ENCODE measurements around the gene CDCP2.

Gene CDCP2

DNA sequence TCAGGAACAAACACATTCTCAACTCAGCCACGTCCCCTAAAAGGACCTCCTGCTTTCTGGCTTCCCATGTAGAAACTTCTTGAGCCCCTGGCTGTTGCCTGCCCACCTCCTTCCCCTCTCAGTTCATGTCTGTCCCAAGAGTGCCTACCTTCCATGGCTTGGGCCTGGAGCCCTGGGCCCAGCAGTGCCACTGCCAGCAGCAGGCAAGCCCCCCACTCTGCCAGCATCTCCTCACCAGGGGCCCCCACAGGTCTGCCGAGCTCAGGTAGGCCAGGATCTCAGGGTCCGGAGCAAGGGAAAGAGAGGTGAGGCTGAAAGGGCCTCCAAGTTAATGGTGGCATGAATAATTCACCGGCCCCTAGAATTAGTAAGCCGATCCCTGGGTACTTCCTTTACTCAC lies at the start of gene CDCP2:
Gene CDCP2, minus strand, starts transcription at position 305 of the 400 bp plus-strand sequence. Its CDS starts 78 bp downstream, at position 227.
- no peak for DNase-seq

DNA sequence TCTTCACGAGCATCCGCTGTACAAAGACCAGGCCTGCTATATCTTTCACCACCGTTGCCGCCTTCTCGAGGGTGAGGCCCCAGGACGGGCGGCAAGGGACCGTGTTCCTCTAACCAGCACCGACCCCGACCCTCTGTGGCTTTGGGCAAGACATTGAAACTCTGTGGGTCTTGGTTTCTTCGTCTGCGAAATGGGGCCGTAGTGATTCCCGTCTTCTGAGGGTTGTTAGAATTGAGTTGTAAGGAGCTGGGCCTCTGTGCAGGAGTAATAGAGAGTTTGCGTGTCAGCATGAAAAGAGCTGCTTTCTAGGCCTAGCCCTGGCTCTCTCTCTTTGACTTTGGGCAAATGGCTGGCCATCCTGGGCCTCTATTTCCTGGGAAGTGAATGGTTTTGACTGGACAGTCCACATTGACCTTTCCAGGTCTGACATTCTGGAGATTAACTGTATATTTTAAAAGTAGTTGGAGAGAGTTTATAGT lies 47.8 kb upstream of the CDCP2 start:
- DNase-seq: no peak

DNA sequence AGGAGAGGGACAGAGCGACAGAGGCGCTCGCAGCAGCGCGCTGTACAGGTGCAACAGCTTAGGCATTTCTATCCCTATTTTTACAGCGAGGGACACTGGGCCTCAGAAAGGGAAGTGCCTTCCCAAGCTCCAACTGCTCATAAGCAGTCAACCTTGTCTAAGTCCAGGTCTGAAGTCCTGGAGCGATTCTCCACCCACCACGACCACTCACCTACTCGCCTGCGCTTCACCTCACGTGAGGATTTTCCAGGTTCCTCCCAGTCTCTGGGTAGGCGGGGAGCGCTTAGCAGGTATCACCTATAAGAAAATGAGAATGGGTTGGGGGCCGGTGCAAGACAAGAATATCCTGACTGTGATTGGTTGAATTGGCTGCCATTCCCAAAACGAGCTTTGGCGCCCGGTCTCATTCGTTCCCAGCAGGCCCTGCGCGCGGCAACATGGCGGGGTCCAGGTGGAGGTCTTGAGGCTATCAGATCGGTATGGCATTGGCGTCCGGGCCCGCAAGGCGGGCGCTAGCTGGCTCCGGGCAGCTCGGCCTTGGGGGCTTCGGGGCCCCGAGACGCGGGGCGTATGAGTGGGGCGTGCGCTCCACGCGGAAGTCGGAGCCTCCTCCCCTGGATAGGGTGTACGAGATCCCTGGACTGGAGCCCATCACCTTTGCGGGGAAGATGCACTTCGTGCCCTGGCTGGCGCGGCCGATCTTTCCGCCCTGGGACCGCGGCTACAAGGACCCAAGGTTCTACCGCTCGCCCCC lies 47.1 kb upstream of the CDCP2 start, which contains the start of the genes CYB5RL and MRPL37:
Gene CYB5RL, minus strand, starts transcription at position 266 of the 754 bp plus-strand sequence. CDS start 4,414 bp downstream, outside the sequence.
Gene MRPL37, plus strand, starts transcription at position 403 of the 754 bp plus-strand sequence. Its CDS starts 77 bp downstream, at position 480.
- DNase-seq: peak; percentile 97

DNA sequence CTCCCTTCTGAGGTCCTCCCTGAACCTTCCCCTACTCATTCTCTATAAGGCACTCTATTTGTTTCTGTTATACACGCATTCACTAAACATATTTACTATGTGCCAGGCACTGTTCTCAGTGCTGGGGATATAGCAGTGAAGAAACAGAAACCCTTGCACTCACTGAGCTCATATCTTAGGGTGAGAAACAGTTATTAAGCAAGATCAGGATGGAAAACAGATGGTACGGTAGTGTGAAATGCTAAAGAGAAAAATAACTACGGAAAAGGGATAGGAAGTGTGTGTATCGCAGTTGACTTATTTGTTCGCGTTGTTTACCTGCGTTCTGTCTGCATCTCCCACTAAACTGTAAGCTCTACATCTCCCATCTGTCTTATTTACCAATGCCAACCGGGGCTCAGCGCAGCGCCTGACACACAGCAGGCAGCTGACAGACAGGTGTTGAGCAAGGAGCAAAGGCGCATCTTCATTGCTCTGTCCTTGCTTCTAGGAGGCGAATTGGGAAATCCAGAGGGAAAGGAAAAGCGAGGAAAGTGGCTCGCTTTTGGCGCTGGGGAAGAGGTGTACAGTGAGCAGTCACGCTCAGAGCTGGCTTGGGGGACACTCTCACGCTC lies 46.5 kb upstream of the CDCP2 start:
- no peak for DNase-seq

DNA sequence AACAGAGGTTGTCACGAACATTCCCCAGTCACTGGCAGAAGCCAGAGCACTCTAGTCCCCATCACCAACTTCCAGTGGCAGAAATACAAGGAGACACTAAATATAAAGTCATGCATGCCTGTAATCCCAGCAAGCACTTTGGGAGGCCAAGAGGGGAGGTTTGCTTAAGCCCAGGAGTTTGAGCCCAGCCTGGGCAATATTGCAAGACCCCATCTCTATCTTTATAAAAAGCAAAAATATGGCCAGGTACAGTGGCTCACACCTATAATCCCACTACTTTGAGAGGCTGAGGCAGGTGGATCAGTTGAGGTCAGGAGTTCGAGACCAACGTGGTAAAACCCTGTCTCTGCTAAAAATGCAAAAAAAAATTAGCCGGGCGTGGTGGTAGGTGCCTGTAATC lies 40.7 kb upstream of the CDCP2 start:
- DNase-seq: no peak

DNA sequence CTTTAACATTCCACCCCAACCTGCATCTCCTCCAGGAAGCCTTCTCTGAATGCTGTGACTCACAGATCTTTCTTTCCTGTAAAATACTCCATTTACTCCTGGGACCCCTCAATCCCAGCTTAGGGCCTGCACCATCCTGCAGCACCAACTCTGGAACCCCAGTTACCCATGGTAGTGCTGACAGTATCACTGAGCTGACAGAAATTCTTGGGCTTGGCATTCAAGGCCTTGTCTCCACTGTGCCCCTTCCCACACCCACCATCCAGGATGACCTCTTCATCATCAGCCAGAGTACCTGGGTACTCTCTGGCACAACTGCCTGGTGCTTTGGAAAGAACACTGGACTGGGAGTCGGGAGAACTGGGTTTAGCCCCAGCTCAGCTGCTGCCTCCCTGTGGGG lies 38.7 kb upstream of the CDCP2 start:
- DNase-seq: no peak

DNA sequence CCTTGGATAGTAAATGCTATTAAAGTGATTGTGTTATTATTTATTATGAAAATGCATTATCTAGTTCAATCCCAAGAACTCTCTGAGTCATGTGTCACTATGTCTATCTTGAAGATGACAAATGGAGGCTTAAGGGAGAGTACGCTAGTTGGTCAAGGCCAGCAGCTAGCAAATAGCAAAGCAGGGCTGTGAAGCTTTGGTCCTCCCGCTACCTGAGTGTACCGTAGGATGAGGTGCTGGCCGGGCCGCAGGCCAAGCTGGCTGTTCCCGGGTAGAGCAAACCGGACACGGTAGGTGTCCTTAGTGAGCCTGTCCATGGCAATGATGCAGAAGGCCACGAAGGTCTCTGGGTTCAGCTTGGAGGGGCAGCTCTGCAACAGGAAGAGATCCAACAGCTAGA lies 37.7 kb upstream of the CDCP2 start:
- no peak for DNase-seq

DNA sequence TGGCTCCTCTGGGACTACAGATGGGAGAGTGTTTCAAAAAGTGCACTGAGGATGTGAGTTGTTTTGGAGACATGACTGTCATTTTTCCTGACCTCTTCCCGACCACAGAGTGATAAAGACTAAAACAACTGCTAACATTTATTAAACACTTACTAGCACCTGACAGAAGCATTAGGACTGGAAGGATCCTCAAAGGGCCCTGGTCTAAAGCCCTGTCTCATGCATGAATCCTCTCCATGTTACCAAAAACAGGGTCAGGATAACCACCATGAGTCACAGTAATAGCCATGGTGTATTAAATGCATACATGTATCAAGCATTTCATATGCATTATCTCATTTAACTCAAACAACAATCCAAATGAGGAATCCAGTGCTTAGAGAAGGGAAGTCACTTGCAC lies 35.5 kb upstream of the CDCP2 start:
- DNase-seq: no peak

DNA sequence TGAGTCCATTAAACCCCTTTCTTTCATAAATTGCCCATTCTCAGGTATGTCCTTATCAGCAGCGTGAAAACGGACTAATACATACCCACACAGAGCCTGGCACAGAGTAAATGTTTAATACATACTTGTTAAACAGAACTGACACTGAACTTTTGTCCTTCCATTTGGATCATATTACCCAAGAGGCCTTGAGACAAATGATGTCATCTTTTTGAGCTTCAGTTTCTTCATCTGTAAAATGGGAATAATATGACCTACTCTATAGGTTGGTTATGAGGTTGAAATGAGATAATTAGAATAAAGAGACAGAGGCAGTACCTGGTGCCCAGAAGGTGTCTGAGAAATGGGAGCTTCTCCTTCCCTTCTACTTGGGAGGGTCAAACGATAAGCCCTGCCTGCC lies 33.3 kb upstream of the CDCP2 start:
- DNase-seq: no peak

DNA sequence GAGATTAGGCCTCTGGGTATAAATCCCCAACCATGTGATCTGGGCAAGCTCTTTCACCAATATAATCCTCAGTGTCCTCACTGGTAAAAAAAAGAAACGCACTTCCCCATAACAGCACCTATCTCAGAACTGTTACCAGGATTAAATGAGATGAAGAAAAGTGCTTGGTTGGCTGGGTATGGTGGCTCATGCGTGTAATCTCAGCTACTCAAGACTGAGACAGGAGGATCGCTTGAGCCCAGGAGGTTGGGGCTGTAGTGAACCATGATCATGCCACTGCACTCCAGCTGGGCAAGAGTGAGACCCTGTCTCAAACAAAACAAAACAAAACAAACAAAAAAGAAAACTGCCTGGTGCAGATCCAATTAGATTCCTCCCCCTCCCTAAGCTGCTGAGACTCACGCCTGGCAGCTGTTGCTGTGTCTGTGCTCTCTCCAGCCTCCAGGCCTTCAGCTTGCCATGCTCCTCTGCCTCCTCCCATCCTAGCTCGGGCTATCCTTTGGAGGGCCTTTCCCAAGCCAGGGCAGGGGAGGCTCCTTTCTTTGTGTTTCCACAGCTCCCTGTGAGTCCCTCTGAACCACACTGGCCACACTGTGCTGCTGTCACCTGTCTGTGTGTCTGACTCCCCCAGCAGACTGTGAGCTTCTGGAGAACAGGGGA lies 28.0 kb upstream of the CDCP2 start:
- no peak for DNase-seq

DNA sequence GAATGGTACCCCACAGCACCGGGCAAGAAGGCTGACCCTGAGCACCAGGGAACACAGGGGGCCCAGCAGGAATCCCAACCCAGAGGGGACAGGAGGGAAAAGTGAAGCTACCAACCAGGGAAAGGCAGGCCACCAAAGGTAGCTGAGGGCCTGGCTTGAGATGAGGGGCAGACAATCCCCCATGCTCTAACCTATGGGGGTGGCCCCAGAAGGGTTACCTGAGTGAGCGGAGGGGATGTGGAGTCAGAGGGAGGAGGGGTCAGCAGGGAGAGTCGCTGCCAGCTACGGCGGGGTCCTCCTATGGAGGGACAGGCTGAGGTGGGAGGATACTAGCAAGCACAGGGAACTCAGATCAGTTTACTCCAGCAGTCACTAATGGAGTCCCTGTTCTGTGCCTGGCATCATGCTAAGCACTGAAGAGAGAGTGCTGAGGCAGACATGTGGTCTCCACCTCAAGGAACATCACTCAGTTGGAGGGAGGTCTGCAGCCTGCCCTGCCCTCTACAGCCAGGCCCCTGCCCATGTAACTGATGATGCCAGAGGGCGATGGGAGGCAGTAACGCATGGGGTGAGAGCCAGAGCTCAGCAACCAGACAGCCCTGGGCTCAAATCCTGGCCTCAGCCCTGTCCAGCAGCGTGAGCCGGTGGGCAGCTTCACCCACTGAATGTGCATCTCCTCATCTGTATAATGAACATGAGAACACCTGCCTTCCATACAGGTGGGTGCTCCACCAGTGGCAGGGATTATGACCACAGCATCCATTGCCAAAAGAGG lies 25.7 kb upstream of the CDCP2 start:
- no peak for DNase-seq

DNA sequence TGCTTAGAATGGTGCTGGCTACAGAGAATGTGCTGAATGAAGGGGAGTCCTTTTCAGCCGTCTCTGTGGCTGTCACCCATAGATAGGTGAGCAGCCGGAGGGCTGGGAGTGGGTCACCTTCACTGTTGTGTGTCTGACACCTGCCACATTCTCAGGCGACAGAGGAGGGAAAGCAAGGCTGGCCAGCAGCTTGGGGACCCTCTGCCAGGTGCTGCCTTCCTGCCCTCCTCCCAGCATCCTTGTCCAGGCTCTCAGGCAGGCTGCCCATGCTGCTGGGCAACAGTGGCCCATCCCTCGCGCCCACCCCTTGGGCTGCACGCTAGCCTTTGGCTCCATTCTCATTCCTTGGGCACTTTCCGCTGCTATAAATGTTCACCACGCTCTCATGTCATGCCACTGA lies 24.9 kb upstream of the CDCP2 start:
- no peak for DNase-seq

DNA sequence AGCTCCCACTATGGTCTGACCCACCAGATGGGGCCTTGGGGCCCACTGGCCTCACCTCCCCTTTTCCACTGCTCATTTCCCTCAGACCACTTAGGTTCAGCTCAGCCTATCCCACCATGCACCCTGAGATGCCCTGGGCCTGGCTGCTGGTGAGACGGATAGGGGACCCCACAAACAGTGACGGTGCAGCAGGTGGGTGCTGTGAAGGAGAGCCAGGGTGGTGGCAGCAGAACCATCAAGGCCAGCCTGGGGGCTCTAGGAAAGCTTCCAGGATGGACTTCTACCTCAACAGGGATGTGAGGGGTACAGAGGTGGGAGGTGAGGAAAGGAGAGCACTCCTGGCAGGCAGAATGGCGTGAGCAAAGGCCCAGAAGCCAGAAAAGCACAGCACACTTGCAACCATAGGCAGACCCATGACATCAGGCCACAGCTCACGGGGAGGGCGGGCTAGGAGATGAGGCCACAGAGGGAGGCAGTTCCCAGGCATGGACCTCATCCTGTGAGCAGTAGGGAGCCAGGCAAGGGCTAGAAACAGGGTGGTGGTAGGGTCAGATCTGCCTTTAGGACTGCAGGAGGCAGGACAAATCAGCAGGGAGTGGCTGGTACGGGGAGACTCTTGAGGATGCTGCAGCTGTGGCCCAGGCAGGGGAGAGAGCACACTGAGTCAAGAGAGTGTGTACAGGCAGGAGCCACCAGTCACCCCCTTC lies 24.0 kb upstream of the CDCP2 start:
- DNase-seq: no peak

DNA sequence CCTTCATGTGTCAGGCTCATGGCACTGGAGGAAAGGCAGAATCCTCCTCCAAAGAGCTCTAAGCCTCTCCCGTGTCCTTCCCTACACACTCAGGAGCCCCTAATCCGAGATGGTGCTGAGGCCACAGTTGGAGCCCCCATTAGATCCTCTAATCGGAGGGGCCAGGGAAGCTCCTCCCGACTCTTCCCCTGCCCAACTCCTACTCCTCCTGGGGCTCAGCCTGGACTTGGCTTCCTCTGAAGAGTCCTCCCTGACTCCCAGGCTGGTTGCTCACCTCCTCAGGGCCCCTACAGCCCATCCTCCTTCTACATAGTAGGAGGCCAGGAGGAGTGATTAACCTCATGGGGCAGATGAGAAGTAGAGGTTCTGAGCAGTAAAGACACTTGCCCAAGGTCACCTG lies 21.3 kb upstream of the CDCP2 start:
- DNase-seq: no peak

DNA sequence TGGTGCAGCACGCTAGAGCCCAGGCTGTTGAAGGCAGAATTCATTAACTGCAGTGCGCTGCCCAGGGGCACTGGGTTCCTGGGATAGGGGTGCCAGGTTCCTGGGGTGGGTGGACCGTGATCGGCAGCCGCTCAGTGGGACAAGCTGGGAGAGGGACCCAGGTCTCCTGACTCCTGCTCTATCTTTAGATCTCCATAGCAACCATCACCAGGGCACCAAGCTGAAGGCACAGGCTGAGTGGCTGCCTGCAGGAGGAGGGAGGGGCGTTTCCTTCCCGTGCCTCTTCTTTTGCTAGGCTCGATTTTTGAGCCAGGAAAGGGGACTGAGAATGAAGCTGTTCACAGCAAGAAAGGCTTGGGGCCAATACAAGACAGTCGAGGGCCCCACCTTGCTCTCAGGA lies 20.9 kb upstream of the CDCP2 start:
- no peak for DNase-seq

DNA sequence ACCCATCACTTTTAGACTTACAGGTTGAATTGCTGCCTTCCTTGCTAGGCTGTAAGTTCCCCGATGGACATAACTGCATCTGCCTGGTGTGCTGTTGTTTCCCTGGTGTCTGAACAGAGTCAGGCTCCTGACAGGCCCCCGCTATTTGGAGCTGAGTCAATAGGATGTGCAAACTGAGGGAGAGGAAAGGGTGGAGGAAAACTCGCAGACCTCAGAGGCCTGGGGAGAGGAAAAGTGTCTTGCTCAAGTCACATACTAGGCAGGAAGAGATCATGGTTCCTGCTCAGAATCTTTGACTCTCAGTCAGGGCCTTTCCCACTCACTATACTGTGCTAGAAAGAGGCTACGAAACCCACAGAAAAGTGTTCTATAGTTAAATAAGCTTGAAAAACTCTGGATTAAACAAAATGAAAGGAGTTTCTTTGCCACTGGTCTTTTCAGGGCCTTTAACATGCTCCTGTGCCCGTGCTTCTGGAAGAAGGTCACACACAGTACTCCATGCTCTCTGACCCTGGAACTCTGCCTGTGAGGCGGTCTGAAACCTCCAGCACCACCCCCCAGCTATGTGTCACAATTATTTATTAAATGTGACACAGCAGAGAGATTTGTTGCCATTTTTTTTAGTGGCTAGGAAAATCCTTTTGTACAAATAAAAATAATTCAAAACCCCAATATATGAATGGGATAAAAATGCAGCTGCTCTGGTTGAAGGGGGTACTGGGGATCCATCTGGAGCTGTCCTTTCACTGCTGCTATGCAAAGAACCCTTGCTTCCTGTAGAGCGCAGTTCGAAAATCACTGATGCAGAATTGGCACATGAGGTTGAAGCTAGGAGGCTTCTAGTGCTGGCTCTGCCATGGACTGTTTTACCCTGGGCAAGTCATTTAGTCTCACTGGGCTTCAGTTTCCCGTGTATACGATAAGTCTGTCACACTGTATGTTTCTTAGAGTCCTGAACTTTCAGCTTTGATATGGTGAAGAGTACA lies 20.1 kb upstream of the CDCP2 start:
- DNase-seq: peak; percentile 54

DNA sequence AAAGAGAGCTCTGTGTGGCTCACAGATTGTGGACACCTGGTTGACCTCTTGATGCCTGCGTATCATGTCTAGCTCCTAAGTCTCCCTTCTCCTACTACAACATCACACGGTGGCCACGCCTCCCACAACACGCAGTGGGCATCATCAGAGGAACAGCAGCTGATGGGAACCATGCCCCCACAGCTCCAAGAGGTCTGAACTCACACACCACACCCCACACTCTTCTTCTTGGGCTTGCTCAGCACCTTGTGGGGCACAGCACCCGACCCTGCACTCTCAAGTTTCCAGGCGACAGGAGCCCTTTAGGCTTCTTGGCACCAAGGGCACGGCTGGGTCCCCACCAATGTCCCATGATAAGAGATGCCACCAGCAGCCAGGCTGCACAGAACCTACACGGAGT lies 18.8 kb upstream of the CDCP2 start:
- DNase-seq: no peak

DNA sequence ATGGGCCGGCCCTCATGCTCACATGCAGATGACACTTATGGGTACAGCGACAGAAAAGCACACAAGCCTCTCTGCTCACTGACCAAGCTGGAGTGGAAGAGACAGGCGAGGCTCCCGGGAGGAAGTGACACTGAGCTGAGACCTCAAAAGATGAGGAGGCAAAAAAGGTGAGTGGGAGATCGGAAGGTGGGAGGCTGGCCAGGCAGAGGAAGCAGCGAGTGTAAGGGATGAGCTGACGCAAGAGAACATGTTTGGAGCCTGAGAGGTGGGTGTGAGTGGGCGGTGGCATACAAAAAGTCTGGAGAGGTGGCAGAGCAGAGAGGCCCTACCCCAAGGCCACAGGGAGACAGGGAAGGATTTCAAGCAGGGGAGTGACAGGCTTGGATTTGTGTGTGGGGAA lies 18.2 kb upstream of the CDCP2 start:
- no peak for DNase-seq

DNA sequence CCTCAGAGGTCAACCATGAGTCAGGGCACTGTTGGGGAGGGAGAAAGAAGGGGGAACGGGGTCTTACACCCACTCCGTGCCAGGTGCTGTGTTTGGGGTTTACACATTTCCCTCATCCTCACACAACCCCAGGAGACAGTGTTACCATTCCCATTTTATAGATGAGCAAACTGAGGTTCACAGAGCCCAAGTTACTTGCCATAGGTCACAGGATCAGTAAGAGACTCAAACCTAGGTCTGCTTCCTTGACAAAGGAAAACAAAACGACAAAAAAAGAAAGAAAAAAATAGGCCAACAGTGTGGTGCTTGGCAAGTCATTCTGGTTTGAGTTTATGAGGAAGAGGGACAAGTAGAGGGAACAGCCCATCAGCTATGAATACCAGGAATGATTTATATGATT lies 16.3 kb upstream of the CDCP2 start:
- DNase-seq: no peak

DNA sequence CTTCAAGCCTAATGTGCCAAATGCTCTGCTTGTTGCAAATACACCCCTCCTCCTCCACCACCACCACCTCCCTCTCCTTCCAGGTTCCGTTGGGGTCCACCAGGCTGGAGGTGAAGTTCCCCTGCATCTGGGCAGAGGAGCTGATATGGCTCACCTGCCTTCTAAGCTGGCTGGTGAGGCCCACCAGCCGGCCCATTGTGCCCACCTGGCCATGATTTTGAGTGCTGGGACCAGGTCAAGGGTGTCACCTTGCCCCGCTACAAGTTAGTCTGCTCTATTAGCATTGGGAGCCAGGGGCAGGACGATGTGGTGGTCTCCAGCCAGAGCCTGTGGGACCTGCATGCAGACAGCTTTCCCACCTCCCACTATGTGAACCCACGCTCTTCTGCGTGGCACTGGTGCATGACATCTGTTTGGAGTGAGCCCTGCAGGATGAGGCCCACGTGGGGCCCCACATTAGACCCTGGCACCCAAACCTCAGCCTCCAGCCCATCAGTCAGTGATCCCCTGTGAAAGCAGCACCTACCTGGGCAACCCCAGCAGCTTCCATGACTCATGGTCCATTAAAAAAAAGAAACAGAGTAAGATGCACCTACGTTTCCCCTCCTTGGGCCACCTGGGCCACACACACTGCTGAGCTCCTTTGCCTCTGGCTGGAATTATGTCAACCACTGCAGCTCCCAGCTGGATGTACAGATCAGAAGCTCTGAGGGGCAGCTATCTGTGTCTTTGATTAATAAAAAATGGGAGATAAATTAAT lies 15.6 kb upstream of the CDCP2 start:
- no peak for DNase-seq

Data from fibroblast of skin of right quadriceps (primary cell).